T-helper 1 cell treated with Interleukin-12 subunit alpha and Interleukin-12 subunit beta and Interleukin-4 antibody, amounts not matched to agents 30 ng/mL and 1 ng/mL, for 36 hours (primary cell): ENCODE results near the gene KIF26A. TPM values are rescaled to one million over a fixed set of nuclear protein-coding genes. Genes with fewer than 3 reads are reported as not detected.
"Not testable (repeated sequence)": the region's sequence is repeated elsewhere in the genome, so short reads cannot be mapped to it uniquely, and the experiment has no call there.

ENCODE experiments used
- intact Hi-C: fragments of 100-400 bp; cut with micrococcal nuclease; formaldehyde crosslinking; loops from one replicate; pipeline ENCODE4 v1.15.1; 2024
- total RNA-seq: library from RNA; stranded (reverse); gene quantifications from 2 replicates; pipeline ENCODE4 v1.2.3, GENCODE V29; 2022

KIF26A gene
- total RNA-seq, 1 donor from 2014 or later, result 0.66 TPM

DNA sequence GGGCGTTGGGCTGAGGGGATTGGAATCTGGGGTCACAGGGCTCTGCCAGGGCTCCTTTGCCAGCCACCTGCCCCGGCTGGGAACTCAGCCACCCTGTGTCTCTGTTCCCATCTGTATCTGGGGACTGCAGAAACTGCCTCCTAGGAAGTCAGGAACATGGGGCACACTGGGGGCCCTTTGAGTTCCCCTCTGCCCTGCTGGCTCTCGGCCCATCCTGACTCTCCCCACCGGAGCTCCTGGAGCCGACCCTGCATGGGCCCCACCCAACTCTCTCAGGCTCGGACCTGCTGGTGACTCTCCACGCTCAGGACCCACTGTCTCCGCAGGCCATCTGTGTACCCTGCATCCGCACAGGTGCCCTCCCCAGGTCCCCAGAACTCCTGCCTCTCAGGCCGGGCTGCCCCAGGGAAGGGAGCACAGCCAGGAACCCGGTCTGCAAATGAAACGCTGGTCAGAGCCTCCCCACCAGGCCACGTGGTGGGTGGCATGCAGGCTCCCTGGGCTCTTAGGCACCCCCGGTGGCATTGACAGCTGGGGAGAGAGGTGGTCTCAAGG lies 82.8 kb downstream of the KIF26A start:
- intact Hi-C loops, result no loop called here

DNA sequence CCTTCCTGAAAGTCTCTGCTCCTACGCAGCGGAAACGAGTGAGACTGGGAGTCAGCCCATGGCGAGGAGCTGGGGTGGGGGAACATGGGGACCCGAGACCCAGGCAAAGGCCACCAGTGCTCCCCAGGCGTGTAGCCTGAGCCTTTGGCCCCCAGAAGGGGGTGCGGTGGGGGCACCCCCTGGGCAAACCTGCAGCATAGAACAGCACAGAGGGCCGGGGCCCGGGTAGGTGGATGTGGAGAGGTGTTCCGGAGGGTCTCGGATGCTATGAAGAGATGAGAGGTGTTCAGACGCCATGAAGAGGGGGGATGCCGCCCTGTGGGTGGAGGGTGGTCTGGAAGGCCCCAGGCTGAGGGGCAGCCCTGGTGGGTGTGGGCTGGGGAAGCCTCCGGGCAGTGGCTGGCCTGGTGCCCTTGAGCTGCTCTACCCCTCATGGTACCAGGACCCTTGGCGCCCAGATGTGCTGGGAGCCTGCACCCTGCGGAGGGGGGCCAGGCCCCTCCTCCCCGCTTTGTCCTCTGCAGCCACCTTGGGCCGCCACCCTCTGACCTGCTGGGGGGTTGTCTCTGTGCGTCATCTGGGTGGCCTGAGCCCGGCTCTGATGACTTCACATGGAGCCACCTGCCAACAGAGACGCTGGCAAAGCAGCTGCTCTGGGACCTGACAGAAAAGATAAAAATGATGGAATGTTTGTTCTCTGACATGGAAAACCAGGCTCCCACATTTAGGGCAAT lies 83.4 kb downstream of the KIF26A start:
- intact Hi-C loops, result no loop called here

DNA sequence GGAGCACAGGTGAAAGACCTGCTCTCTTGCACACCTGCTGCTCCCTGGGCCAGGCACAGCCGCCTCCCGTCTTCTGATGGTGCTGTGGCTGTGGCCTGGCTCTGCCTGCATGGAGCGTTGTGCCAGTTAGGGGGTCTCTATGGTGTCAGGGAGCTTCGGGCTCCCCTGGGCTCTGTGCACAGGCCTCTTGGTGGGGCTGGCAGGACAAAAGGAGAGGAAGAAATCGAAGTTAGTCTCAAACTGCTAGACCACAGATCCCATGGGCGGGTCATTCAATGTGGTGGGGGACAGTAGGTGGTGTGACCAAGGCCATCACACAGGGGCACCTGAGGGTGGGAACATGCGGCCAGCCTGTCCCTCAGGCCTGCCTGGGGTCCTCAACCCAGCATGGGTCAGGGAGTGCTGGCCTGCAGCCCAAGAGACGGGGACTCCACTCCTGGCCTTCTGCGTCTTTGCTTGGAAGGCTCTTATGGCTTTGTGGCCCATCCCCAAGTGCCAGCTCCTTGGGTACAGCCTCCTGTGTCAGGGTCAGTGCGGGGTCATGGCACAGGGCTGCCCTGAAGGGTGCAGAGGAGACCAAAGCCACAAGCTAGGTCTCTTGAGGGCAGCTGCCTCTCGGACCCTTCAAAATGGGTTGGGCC lies 84.1 kb downstream of the KIF26A start:
- intact Hi-C loops, result no loop called here

DNA sequence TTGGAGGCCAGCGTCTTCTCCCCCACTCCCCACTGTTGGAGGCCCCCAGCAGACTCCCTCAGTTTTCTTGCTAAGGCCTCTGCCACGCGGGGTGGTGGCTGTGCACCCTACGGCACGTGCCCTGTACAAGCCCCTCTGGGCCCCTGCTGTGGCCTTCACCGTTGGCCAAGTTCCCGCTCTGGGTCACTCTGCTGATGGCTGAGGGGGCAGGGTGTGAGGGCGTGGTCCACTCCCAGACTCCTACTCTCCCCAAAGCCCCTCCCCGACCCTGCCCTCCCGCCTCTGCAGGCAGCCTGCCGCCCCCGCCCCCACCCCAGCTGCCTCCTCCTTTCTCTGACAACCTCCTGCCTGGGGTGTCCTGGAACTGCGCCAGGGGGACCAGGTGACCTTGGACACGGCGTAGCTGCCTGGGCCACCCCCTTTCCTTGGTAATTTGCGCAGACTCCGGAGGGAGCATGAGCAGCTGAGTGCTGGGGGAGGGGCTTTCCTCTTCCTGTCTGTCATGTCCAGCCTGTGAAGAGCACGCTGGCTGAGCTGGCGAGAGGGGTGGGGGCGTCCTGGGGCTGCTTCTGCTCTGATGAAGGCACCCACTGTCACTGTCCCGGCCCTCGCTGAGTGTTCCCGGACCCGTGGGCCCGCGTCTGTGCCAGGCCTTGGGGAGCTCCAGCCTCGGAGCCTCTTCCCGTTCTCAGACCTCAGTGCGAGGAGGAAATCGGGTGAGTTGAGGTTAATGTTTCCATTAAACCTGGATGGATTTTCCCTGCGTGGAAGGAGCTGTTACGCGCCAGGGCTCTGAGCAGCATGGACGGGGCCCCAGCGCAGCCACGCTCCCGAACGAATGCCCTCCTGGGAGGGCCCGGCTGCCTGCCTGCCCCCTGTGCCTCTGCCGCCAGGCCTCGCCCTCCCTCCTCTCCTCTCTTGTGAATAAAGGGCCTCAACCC lies 85.0 kb downstream of the KIF26A start:
- intact Hi-C loops, result no loop called here

DNA sequence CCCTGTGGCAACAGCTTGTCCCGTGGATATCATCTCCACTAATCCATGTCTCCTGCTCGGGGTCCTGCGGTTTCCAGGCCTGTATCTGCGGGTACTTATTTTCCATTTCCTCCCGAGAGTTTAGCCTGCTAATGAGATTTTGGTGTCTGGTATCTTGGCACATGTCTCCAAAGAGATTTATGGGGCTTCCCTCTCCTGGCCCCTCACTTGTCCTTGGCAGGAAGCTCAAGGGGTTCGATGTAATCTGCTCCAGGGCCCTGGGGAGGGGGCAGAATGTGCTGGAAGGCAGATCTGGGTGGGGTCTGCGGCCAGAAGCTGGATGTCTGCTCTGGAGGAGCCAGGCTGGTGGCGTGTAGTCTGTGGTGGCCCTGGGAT lies 85.7 kb downstream of the KIF26A start:
- intact Hi-C loops, result no loop called here

DNA sequence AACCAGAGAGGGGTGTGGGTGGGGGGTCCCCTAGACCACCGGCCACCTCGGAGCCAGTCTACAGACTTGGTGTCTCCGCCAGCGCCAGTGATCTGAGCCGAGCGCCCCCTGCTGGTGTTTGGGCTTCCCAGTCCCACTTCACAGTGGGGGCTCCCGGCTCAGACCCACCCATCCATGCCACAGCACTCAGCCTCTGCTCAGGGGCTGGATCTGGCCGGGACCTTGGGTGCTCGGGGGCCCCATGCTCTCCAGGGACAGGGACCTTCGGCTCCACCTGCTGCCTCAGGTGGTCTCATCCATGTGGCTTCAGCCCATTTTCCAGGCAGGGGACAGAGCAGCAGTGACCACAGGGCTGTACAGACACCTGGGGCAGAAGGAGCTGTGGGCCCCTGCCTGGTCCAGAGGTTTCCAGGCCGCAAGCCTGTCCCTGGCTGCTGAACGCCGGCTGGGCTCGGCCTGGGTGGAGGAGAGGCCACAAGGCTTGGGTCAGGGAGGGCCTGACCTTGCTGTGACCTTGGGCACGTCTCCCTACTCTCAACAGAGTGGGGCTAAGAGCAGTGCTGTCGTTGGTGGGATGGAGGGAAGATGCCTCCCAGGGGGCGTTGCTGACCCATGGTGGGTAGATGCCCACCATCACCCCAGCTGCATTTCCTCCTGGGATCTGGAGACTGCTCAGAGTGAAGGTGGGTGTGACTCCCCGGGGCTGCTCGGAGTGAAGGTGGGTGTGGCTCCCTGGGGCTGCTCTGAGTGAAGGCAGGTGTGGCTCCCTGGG lies 86.3 kb downstream of the KIF26A start:
- intact Hi-C loops, result no loop called here

DNA sequence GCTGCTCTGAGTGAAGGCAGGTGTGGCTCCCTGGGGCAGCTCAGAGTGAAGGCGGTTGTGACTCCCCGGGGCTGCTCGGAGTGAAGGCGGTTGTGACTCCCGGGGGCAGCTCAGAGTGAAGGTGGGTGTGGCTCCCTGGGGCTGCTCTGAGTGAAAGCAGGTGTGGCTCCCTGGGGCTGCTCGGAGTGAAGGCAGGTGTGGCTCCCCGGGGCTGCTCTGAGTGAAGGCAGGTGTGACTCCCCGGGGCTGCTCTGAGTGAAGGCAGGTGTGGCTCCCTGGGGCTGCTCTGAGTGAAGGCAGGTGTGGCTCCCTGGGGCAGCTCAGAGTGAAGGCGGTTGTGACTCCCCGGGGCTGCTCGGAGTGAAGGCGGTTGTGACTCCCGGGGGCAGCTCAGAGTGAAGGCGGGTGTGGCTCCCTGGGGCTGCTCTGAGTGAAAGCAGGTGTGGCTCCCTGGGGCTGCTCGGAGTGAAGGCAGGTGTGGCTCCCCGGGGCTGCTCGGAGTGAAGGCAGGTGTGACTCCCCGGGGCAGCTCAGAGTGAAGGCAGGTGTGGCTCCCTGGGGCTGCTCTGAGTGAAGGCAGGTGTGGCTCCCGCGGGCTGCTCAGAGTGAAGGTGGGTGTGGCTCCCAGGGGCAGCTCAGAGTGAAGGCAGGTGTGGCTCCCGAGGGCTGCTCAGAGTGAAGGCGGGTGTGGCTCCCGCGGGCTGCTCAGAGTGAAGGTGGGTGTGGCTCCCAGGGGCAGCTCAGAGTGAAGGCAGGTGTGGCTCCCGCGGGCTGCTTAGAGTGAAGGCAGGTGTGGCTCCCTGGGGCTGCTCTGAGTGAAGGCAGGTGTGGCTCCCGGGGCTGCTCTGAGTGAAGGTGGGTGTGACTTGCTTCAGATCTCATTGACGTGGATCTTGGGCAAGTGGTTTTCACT lies 87.1 kb downstream of the KIF26A start:
- intact Hi-C loops, result not testable (repeated sequence)

DNA sequence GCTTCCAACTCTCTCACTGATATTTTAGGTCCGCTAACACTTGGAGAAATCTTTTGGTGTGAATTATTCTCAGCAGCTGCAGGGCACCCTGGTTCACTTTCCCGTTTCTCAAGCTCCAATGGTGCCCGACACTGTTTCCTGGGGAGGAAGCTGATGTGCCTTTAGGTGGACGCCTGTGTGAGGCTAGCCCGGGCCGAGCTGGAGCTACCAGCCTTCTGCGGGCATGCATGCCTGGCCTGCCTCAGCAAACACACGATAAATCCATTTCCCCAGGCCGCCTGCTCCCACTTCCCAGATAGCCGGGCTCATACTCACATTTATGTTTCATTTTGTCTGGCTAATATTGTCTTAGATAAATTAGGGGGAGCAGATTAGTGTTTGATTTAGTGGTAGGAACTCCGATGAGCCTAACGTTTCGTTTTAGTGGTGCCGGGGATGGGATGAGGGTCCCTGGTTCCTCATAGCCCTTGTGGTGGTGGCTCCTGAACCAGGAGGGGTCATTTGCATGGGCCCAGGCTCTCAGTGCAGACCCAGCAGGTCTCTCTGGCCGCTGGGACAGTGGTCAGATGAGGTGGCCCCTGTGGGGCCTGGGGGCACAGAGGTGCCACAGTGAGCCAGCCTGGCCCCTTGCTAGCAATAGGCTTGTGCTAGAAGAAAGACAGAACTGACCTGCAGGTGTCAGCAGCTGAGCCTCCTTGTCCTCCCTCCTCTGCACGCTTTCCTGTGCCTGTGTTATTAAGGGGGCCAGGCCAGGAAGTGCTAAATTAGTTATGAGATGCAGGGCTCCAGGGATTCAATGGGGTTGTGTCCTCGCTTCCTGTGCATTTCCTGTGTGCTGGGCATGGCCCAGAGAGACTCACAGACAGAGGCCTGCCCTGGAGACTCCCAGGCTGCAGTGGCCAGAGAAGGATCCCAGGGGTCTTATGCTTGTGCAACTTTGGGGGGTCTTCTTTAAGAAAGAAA lies 88.3 kb downstream of the KIF26A start:
- intact Hi-C loops, result no loop called here

DNA sequence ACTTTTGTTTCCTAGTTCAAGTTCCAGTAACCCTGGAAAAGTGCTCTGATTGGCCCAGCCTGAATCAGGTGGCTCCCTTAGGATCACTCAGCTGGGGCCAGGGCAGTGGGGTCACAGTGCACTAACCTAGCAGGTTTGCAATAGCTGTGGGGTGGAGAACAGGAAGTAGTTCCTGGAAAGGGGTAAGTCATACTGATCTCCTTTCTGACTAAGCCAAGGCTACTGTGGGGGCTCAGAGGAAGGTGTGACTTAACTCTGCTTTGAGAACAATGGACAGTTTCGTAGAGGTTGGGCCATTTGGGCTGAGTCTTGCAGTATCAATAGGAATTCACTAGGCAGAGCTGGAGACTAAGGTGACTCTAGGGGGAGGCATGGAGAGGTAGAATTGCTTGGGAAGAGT lies 89.4 kb downstream of the KIF26A start:
- intact Hi-C loops, result no loop called here

DNA sequence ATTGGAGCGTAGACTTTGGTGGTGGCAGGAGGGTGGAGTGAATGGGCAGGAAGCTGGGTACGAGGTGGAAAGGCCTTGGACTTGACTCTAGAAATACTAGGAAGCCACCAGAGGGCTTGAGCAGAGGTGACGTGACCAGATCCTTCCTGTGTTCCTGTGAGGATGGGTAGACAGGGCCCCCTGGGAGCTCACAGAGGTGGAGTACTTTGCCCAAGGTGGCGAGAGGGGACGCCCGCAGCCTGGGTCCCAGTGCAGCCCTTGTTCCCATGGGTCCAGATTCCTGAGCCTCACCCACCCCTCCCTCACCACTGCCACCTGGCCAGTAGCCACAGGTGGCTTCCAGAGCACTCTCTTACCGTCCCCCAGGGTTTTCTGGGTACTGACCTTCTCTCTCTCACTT lies 89.8 kb downstream of the KIF26A start:
- intact Hi-C loops, result no loop called here

DNA sequence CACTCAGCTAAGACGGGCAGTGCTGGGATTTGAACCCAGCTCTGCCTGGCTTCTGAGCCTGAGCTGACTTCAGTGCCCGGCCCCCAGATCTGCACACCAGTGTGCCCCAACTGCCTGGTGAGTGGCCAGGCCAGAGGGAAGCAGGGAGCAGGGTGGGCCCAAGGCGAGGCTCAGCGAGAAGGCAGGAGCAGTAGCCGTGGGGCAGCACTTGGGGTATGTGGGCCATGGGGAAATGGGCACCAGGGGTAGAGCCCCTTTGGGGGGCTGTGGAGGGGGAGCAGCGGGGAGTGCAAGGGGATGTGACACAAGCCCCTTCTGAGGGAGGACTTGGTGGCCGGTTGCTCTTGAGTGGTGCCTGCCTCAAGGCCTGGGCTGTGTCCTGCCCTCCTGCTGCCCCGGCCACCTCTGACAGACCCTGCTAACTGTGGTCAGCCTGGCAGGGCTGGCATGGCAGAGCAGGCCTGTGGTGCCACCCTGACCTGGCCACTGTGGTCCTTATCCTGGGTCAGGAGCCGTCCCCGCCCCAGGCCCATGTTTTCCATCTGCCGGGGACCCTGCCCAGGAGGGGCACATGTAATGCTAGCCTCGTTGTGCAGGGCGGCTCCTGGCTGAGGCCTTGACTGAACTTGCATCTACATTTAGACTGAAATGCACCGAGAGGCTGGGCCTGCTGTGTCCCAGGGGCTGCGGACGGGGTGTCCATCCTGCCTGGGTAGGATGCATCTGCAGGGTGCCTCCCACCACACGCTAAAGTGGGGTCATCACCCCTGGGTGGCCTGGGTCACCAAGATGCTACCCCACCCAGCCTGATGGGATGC lies 90.5 kb downstream of the KIF26A start:
- intact Hi-C loops, result no loop called here

DNA sequence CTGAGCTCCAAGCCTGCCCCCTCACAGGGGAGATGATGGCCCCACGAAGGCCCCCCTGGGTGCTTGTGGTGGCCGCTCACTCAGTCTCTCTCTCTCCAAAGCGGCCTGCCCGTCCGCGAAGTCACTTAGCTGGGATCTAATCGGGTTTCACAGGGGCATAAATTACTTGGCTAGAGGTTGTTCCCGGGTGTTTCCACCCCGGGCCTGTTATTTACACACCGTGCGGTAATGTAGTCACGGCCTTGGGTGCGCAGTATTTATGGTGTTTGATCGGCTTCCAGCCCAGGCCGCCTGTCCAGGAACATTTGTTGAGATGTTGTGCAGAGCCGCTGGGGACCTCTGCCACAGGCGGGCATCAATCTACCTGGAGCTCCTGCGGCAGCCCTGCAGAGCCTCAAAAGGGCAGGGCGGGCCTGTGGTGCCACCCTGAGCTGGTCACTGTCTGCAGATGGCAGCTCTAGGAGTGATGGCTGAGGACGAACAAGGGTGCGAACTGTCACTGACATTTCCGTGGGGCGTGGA lies 91.2 kb downstream of the KIF26A start:
- intact Hi-C loops, result no loop called here

DNA sequence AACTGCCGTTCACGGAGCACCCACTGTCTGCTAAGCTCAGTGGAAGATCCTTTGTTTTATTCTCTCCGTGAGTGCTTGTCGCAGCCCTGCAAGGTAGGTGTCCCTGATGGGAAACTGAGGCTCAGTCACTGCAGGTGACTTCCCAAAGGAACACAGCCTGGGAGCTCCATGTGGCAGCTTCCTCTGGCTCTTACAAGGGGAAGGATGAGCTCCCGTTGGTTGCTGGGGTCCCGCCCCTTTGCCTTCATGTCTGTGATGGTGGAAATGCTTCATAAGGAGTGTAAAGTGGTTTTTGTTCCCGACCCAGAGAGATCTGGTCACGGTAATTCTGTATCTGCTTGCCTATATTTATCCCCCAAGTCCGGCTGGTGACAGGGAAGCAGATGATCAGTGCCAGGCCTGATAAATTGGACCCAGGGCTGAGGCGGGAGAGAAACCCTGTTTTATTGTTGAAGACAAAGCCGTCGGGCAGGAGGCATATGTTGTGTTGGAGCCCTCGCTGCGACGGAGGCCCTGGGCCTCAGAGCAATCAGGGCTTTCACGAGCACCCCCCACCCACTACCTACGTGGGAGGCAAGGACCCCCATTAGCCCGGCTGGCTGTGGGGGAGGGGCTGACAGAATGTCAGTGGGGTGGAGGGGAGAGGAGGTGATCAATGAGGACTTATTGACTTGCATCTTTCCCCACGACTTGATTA lies 91.9 kb downstream of the KIF26A start:
- intact Hi-C loops, result no loop called here
